Tracheal epithelial cell (primary cell): Measurements from ENCODE around the gene TSR1. TPM values are rescaled to one million over a fixed set of nuclear protein-coding genes. Genes with fewer than 3 reads are reported as not detected.

Experiments
- total RNA-seq: library from RNA; depleted of rRNA; stranded (reverse); fragments of >200 nt; gene quantifications from 2 replicates; pipeline ENCODE4 v1.2.1, GENCODE V29; 2014

TSR1 gene
- 74.4 and 102 TPM in 2 replicates for total RNA-seq

GRCh38 chr17:2336215-2336851, at the start of gene TSR1:
Gene TSR1 (minus strand): TSS chr17:2336457. CDS start chr17:2336427, 30 bp downstream.

DNA sequence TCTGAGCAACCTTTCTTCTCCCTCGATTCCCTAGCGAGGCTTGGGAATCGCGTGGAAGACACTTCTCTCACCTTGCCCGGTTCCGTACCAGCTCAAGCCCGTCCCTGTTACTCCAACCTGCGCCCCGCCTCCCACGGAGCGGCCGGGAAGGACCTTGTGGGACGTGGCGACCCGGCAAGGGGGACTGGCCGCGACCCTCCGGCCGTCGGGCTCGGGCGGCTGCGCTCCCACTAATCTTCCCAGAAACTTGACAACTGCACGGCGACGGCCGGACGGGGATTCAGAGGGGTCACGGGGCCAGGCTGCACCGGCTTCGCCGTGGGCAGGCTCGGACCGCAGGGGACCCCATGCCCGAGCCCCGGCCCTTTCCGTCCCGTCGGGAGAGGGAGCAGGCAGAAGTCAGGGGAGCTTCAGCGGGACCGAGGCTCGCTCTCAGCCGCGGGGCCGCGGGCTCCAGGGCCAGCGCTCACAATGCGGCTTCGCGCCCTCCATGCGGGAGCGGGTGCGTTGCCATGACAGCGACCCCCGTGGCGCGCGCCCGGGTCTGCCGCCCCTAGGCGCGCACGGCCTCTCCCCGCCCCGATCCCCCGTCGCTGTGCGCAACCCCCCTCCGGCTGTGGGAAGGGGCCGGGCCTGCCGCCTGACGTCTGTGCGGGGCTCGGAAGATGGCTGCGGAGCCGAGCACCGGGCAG, 741 bp upstream of the TSR1 start, which contains the start of gene SGSM2:
TSS of gene SGSM2 (plus strand) at position 650 of the 692 bp plus-strand sequence. CDS start 188 bp downstream, outside the sequence.

GRCh38 chr17:2303204-2304188, 32.8 kb downstream of the TSR1 start, which contains the start of the genes SMG6 and SRR:
Gene SMG6 (minus strand): TSS chr17:2303785. CDS start chr17:2303720, 65 bp downstream.
Gene SRR (plus strand): TSS chr17:2303950. CDS start chr17:2315561, 11,611 bp downstream.

Other genes starting within 250 kb of the TSR1 start
- gene SMG6, start 32.7 kb downstream of the TSR1 start, total RNA-seq = 16.4 and 18.3 TPM in 2 replicates
- gene SRR, start 32.5 kb downstream of the TSR1 start, total RNA-seq = 5.5 and 9.6 TPM in 2 replicates
- 17.1 and 40.0 TPM in 2 replicates for gene SGSM2, start 1.0 kb upstream of the TSR1 start, total RNA-seq
- gene MNT, start 64.6 kb upstream of the TSR1 start, total RNA-seq = 7.0 and 7.5 TPM in 2 replicates
- gene METTL16, start 175.4 kb upstream of the TSR1 start, total RNA-seq = 14.5 and 21.1 TPM in 2 replicates